Naive B cell (primary cell): ENCODE data around the gene GPR35. TPM values are rescaled to one million over a fixed set of nuclear protein-coding genes. Genes with fewer than 3 reads are reported as not detected.

Source experiments
- ATAC-seq, 2 donors: fragments of 150-1000 bp; cut with Tn5 transposase; 2 replicates each; pipeline ENCODE4 v1.10.0; 2021; ENCODE audit warnings: low read depth in 2 of 2, mild to moderate bottlenecking in 2 of 2, moderate library complexity in 2 of 2
- DNase-seq: peaks from one replicate; pipeline ENCODE4 v3.0.0; 2022
- H3K27ac Mint-ChIP-seq, 6 donors: one replicate each; pipeline ENCODE4 v1.8.0; 2020 to 2022; ENCODE audit warnings: mild to moderate bottlenecking in 6 of 6, mixed read lengths in 6 of 6, moderate library complexity in 5 of 6, inconsistent platforms in 2 of 6
- H3K27me3 Mint-ChIP-seq, 3 donors: one replicate each; pipeline ENCODE4 v1.8.0; 2021 to 2022; ENCODE audit warnings: mixed read lengths in 3 of 3, mild to moderate bottlenecking in 1 of 3
- H3K36me3 Mint-ChIP-seq, 2 donors: one replicate each; pipeline ENCODE4 v1.8.0; 2020 to 2022; ENCODE audit warnings: mixed read lengths in 2 of 2, inconsistent platforms in 1 of 2, mild to moderate bottlenecking in 1 of 2
- H3K4me1 Mint-ChIP-seq, 3 donors: one replicate each; pipeline ENCODE4 v1.8.0; 2020 to 2022; ENCODE audit warnings: mixed read lengths in 3 of 3, inconsistent platforms in 1 of 3, mild to moderate bottlenecking in 1 of 3, moderate library complexity in 1 of 3
- H3K4me3 Mint-ChIP-seq, 8 donors: one replicate each; pipeline ENCODE4 v1.8.0; 2020 to 2022; ENCODE audit warnings: mild to moderate bottlenecking in 8 of 8, mixed read lengths in 8 of 8, moderate library complexity in 8 of 8, inconsistent platforms in 2 of 8
- H3K9me3 Mint-ChIP-seq, 7 donors: one replicate each; pipeline ENCODE4 v1.8.0; 2020 to 2022; ENCODE audit warnings: mixed read lengths in 7 of 7, mild to moderate bottlenecking in 5 of 7, inconsistent platforms in 2 of 7, moderate library complexity in 1 of 7
- polyA plus RNA-seq, 6 donors: library from polyadenylated mRNA; unstranded; fragments of 300-500 nt; fragmentation: Illumina TruSeq; gene quantifications; one replicate each; pipeline ENCODE4 v1.2.3, GENCODE V29; 2021; ENCODE audit warnings: low read depth in 6 of 6

The GPR35 gene, protein sequence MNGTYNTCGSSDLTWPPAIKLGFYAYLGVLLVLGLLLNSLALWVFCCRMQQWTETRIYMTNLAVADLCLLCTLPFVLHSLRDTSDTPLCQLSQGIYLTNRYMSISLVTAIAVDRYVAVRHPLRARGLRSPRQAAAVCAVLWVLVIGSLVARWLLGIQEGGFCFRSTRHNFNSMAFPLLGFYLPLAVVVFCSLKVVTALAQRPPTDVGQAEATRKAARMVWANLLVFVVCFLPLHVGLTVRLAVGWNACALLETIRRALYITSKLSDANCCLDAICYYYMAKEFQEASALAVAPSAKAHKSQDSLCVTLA
- polyA plus RNA-seq = 1 to 10 TPM in 2 of 6 donors, under 1 TPM in 3, not detected in 1; 0.54 to 2.9 (median 0.82) TPM

DNA sequence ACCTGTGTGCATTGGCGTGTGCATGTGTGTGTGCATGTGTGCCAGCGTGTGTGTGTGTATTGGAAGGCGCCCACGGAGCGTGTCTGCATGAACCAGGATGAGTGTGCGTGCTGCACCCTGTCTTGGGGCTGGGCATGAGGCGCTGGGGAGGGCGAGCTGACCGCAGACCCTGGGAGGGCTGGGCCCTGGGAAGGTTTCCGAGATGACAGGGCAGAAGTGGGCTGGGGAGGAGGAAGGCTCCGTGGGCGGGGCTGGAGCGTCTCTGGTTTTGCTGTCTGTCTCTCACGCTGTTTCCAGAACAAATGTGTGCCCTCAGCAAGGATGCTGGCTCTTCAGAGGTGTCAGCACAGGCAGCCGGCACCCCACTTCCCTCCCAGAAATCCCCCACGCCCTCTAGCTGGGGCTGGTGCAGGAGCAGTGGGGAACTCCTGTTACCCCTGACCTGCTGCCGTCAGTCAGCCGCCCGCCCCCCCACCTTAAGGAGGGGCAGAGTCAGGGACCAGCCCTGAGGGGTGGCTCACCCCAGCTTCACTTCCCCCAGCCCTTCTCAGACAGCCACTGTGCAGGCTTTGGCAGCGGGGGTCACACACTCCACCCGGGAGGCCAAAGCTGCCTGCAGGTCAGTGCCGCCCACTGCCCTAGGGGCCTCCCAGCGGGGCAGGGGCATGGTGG is at the start of gene GPR35:
TSS of gene GPR35 (plus strand) at position 531 of the 672 bp plus-strand sequence. CDS start 4,473 bp downstream, outside the sequence.
- H3K4me1 Mint-ChIP-seq = peaks cover 17 to 26% (median 23%) of the 10 kb centered on the region in 3 donors
- peak; percentile 75 to 86 for ATAC-seq
- H3K27ac Mint-ChIP-seq = peak within 1 kb of the TSS; percentile 33 to 95 (median 72)
- peak; percentile 71 for DNase-seq
- H3K36me3 Mint-ChIP-seq = no peaks in the 10 kb centered on the region
- peaks cover 0 to 5% (median 0%) of the 10 kb centered on the region in 7 donors for H3K9me3 Mint-ChIP-seq
- H3K4me3 Mint-ChIP-seq = peak within 1 kb of the TSS; percentile 43 to 87 (median 68)
- peaks cover 5 to 32% (median 7%) of the 10 kb centered on the region in 3 donors for H3K27me3 Mint-ChIP-seq

DNA sequence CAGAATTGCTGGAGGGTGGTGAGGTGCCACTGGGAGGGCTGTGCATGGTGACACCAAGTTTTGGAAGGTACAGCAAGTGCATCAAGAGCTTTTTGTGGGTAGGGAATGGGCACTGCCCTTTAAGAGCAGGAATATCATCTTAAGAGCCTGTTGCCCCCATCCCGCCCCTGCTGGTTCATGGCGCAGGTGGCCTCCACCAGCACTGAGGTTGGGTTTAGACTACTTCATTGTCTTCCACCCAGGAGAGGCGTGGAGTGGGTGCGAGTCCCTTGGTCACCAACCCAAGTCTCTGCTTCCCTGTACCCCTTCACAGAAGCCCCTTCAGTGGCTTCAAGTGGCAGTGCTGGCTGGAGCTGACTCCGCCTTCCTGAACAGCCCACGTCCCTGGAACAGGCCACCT is 49.2 kb upstream of the GPR35 start:
- no peak overlapping the region for H3K27ac Mint-ChIP-seq
- no peak for DNase-seq
- H3K27me3 Mint-ChIP-seq = no peaks in the 10 kb centered on the region
- peaks cover 27 to 35% (median 28%) of the 10 kb centered on the region in 3 donors for H3K4me1 Mint-ChIP-seq
- H3K9me3 Mint-ChIP-seq = peaks cover 0 to 3% (median 0%) of the 10 kb centered on the region in 7 donors
- peaks cover 0 to 11% of the 10 kb centered on the region in 2 donors for H3K36me3 Mint-ChIP-seq
- ATAC-seq = no peak
- no peak overlapping the region for H3K4me3 Mint-ChIP-seq

DNA sequence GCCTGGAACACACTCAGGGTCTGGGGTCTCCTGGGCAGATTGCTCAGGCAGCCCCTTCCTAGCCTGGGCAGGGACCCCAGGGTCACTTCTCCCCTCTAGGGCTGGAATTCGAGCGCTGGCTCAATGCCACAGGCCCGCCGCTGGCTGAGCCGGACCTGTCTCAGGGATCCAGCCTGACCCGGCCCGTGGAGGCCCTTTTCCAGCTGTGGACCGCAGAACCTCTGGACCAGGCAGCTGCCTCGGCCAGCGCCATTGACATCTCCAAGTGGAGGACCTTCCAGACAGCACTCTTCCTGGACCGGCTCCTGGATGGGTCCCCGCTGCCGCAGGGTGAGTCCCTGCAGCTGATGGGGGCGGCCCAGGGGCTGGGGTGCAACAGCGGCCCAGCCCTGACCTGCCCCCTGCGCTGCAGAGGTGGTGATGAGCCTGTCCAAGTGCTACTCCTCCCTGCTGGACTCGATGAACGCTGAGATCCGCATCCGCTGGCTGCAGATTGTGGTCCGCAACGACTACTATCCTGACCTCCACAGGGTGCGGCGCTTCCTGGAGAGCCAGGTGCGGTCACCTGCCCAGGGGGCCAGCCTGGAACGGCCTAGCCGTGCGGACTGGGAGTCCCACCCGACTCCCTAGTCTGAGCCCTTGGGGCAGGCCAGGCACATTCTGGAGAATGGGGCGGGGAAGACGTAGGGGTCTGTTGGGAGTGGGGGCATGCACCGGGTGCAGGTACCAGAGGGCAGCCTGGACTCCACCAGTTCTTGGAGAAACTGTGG is 48.7 kb upstream of the GPR35 start:
- Mint-ChIP-seq H3K36me3 (peaks cover 0 to 16% of the 10 kb centered on the region in 2 donors), H3K4me3 (no peak overlapping the region), H3K27me3 (no peaks in the 10 kb centered on the region), H3K4me1 (peaks cover 24 to 30% (median 27%) of the 10 kb centered on the region in 3 donors), H3K9me3 (peaks cover 0 to 4% (median 0%) of the 10 kb centered on the region in 7 donors), H3K27ac (no peak overlapping the region)
- DNase-seq = no peak
- no peak for ATAC-seq

- Mint-ChIP-seq H3K27me3 (no peaks in the 10 kb centered on the region), H3K4me1 (peaks cover 30 to 33% (median 32%) of the 10 kb centered on the region in 3 donors), H3K27ac (peak overlapping the region in 1 of 6 donors; percentile 27), H3K4me3 (no peak overlapping the region), H3K36me3 (peaks cover 0 to 18% of the 10 kb centered on the region in 2 donors), H3K9me3 (peaks cover 0 to 5% (median 0%) of the 10 kb centered on the region in 7 donors)
- DNase-seq = no peak
- ATAC-seq = no peak
These were observed 47.8 kb upstream of the GPR35 start for GRCh38 chr2:240577281-240578109.

GRCh38 chr2:240578110-240578450 is 47.2 kb upstream of the GPR35 start:
- Mint-ChIP-seq H3K27me3 (no peaks in the 10 kb centered on the region), H3K4me1 (peaks cover 34 to 39% (median 36%) of the 10 kb centered on the region in 3 donors), H3K36me3 (peaks cover 0 to 18% of the 10 kb centered on the region in 2 donors), H3K9me3 (peaks cover 0 to 5% (median 0%) of the 10 kb centered on the region in 7 donors), H3K4me3 (no peak overlapping the region), H3K27ac (peak overlapping the region in 2 of 6 donors; percentile 7 to 70)
- no peak for ATAC-seq
- no peak for DNase-seq

DNA sequence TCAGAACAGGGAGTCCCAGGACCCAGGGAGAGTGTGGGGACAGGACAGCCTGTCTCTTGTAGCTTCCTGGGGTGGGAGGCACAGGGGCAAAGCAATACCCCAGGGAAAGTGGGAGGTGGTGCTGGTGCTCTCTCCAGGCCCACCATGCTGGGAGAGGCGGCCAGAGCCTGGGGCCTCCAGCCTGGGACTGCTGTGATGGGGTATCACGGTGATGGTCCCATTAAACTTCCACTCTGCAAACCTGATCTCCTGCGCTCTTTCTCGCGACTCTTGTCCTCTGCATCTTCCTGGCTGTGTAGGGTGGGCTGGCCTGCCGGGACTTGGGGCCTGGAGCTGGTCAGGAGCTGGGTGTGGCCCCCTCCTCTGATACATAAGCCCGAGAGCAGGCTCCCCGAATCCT is 46.8 kb upstream of the GPR35 start:
- peak overlapping the region in 2 of 6 donors; percentile 70 to 88 for H3K27ac Mint-ChIP-seq
- ATAC-seq = no peak
- peaks cover 38 to 41% (median 38%) of the 10 kb centered on the region in 3 donors for H3K4me1 Mint-ChIP-seq
- H3K4me3 Mint-ChIP-seq = no peak overlapping the region
- H3K36me3 Mint-ChIP-seq = peaks cover 0 to 18% of the 10 kb centered on the region in 2 donors
- DNase-seq = no peak
- H3K9me3 Mint-ChIP-seq = peaks cover 0 to 5% (median 0%) of the 10 kb centered on the region in 7 donors
- H3K27me3 Mint-ChIP-seq = no peaks in the 10 kb centered on the region

GRCh38 chr2:240579071-240579762 is 46.1 kb upstream of the GPR35 start:
- peaks cover 0 to 5% (median 0%) of the 10 kb centered on the region in 7 donors for H3K9me3 Mint-ChIP-seq
- peaks cover 0 to 18% of the 10 kb centered on the region in 2 donors for H3K36me3 Mint-ChIP-seq
- ATAC-seq = no peak
- H3K4me1 Mint-ChIP-seq = peaks cover 39 to 43% (median 42%) of the 10 kb centered on the region in 3 donors
- no peak overlapping the region for H3K4me3 Mint-ChIP-seq
- H3K27me3 Mint-ChIP-seq = no peaks in the 10 kb centered on the region
- no peak for DNase-seq
- H3K27ac Mint-ChIP-seq = peak overlapping the region in 2 of 6 donors; percentile 30 to 70

- peaks cover 47 to 50% (median 50%) of the 10 kb centered on the region in 3 donors for H3K4me1 Mint-ChIP-seq
- peak overlapping the region in 2 of 8 donors; percentile 31 to 44 for H3K4me3 Mint-ChIP-seq
- DNase-seq = no peak
- peak in 1 of 2 donors; percentile 44 for ATAC-seq
- peaks cover 0 to 18% of the 10 kb centered on the region in 2 donors for H3K36me3 Mint-ChIP-seq
- H3K9me3 Mint-ChIP-seq = peaks cover 0 to 5% (median 0%) of the 10 kb centered on the region in 7 donors
- peak overlapping the region in 2 of 6 donors; percentile 29 to 70 for H3K27ac Mint-ChIP-seq
- no peaks in the 10 kb centered on the region for H3K27me3 Mint-ChIP-seq
These were observed 45.3 kb upstream of the GPR35 start for GRCh38 chr2:240579771-240580614.

- H3K27me3 Mint-ChIP-seq = no peaks in the 10 kb centered on the region
- peak overlapping the region in 1 of 6 donors; percentile 44 for H3K27ac Mint-ChIP-seq
These were observed 43.5 kb upstream of the GPR35 start for GRCh38 chr2:240581811-240582210.

DNA sequence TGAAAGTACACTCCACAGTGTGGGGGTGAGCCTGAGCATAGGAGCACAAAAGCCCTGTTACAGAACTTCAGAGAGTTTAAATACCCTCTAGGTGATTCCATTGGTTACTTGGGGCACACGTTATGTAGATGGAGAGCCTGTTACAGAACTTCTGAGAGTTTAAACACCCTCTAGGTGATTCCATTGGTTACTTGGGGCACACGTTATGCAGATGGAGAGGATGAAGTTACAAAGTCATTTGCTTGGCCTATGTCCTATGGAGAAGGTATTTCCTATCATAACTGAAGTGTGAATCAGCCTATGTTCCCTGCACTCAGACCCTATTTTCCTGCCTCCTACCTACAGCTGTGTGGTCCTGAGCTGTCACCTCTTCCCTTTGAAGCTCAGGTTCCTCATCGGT is 42.5 kb upstream of the GPR35 start:
- Mint-ChIP-seq H3K27ac (peak overlapping the region in 1 of 6 donors; percentile 80), H3K27me3 (no peaks in the 10 kb centered on the region), H3K4me3 (peak overlapping the region in 2 of 8 donors; percentile 65 to 78), H3K4me1 (peaks cover 58 to 69% (median 68%) of the 10 kb centered on the region in 3 donors), H3K9me3 (peaks cover 0 to 5% (median 0%) of the 10 kb centered on the region in 7 donors), H3K36me3 (peaks cover 0 to 18% of the 10 kb centered on the region in 2 donors)
- no peak for ATAC-seq
- DNase-seq = no peak

More at GRCh38 chr2:240581811-240582210, 43.5 kb upstream of the GPR35 start:
- Mint-ChIP-seq H3K36me3 (peaks cover 0 to 18% of the 10 kb centered on the region in 2 donors), H3K4me3 (peak overlapping the region in 1 of 8 donors; percentile 18), H3K4me1 (peaks cover 54 to 62% (median 60%) of the 10 kb centered on the region in 3 donors), H3K9me3 (peaks cover 0 to 5% (median 0%) of the 10 kb centered on the region in 7 donors)
- DNase-seq = no peak
- no peak for ATAC-seq

DNA sequence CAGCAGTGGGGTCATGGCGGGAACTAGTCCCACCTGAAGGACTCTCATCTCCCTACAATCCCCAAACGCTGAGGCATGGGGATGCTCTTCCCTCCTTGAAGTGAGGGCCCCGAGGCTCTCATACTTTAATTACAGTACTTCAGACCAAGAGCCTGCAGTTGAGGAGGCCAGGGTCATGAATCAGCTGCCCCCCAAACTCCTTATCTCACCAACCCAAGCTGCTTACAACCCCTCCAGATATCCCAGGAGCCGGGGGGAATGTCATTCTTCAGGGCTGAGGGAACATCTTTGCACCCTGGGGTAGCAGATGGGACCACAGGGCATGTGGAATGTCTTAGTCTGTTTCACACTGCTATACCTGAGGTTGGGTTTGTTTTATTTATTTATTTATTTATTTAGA is 41.5 kb upstream of the GPR35 start:
- ATAC-seq = no peak
- Mint-ChIP-seq H3K4me1 (peaks cover 64 to 79% (median 73%) of the 10 kb centered on the region in 3 donors), H3K9me3 (peaks cover 0 to 5% (median 0%) of the 10 kb centered on the region in 7 donors), H3K27me3 (no peaks in the 10 kb centered on the region), H3K4me3 (peak overlapping the region in 4 of 8 donors; percentile 1 to 99 (median 61)), H3K27ac (peak overlapping the region in 2 of 6 donors; percentile 78 to 99), H3K36me3 (peaks cover 0 to 18% of the 10 kb centered on the region in 2 donors)
- no peak for DNase-seq
